GM18858 (cell line): ENCODE results near the gene DPP3.

ENCODE experiments used
- ATAC-seq: cut with Tn5 transposase; IDR thresholded peaks from one replicate; pipeline ENCODE4 v1.9.1; 2021; ENCODE audit not compliant: unreplicated experiment

Gene DPP3

DNA sequence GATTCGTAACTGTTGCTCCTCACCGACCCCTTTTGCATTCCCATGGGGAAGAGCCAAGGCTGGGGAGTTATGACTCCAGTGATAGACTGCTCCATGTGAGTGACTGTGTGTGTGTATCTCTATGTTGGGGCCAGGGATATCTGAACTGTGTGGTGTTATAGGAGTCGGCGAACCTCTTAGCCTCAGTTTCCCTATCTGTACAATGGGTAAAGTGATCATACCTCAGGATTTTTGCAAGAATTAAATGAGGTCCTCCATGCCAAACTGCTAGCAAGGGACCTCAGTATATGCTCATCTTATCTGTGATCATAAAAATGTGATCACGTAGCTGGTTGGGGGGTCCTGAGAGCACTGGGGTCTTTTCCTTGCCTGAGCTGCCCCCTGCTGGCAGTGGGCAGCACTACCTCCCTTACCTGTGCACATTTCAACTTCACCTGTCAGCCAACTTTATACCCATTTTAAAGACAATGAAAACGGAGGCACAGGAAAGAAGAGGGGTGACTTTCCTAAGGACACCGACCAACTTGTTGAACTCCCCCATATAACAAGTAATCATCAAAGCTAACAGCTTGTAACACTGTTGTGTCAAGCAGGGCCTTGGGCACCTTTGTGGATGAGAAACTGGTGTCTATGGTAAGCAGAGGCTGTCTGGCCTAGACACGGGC, 1.4 kb upstream of the DPP3 start:
- ATAC-seq = no peak

GRCh38 chr11:66479394-66480116, 679 bp upstream of the DPP3 start:
- ATAC-seq = no peak

GRCh38 chr11:66484806-66485380, 4.7 kb downstream of the DPP3 start:
- no peak for ATAC-seq

GRCh38 chr11:66488957-66489356, 8.7 kb downstream of the DPP3 start:
- ATAC-seq = no peak

GRCh38 chr11:66489636-66490035, 9.4 kb downstream of the DPP3 start:
- no peak for ATAC-seq

GRCh38 chr11:66491315-66491935, 11.2 kb downstream of the DPP3 start:
- no peak for ATAC-seq

GRCh38 chr11:66492161-66492865, 12.1 kb downstream of the DPP3 start:
- no peak for ATAC-seq

DNA sequence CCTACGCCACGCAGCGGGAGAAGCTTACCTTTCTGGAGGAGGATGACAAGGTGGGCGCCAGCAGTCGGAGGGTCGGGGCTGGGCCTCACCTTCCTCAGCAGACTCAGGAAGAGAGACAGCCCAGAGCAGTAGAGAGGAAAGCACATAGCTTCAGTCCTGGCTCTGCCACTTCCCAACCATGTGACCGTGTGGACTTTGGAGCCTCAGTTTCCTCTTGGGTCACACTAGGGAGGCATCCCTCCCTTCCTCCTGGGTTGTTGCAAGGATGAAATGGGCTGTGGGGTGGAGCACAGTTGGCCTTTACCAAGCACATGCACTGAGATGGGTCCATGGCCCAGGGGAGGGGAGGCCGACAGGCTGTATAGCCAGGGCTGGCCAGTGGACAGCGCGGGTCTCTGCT, 12.9 kb downstream of the DPP3 start:
- no peak for ATAC-seq

GRCh38 chr11:66494458-66494857, 14.2 kb downstream of the DPP3 start:
- ATAC-seq = no peak

- no peak for ATAC-seq
Observed at GRCh38 chr11:66494935-66495334, 14.7 kb downstream of the DPP3 start.

DNA sequence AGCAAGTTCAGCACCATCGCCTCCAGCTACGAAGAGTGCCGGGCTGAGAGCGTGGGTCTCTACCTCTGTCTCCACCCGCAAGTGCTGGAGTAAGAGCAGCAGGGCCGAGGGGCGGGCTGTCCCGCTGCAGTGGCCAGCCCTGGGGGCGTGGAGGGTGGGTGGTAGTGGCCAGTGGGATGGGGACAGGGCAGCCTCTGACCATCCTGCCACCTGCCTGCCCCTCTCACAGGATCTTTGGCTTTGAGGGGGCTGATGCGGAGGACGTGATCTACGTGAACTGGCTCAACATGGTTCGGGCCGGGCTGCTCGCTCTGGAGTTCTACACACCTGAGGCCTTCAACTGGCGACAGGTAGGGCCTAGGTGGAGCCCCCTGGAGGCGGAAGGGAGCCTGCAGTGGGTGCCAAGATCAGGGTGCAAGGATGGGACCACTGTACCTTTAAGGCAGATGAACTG, 15.2 kb downstream of the DPP3 start:
- ATAC-seq = no peak

DNA sequence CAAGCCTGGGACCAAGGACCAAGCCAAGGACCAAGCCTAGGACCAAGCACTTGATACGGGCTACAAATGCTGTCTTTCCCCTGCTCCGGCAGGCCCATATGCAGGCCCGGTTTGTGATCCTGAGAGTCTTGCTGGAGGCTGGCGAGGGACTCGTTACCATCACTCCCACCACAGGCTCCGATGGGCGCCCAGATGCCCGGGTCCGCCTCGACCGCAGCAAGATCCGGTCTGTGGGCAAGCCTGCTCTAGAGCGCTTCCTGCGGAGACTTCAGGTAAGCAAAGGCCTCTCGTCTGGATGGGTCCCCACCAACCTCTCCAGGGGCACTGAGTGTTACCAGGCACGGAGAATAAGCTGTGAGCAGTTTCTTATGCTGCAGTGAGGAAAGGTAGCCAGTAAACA, 17.0 kb downstream of the DPP3 start:
- ATAC-seq = no peak

DNA sequence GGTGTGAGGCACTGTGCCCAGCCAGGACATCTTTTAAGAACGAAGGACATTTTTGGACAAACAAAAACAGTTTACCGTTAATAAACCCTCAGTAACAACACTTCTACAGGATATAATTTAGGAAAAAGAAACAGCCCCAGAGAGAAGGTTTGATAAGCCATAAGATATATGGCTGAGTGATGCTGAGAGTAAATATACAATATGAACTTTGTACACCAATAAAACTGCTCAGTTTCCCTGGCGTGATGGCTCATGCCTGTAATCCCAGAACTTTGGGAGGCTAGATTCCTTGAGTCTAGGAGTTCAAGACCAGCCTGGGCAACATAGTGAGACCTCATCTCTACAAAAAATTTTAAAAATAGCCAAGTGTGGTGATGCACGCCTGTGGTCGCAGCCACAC, 18.3 kb downstream of the DPP3 start:
- no peak for ATAC-seq

DNA sequence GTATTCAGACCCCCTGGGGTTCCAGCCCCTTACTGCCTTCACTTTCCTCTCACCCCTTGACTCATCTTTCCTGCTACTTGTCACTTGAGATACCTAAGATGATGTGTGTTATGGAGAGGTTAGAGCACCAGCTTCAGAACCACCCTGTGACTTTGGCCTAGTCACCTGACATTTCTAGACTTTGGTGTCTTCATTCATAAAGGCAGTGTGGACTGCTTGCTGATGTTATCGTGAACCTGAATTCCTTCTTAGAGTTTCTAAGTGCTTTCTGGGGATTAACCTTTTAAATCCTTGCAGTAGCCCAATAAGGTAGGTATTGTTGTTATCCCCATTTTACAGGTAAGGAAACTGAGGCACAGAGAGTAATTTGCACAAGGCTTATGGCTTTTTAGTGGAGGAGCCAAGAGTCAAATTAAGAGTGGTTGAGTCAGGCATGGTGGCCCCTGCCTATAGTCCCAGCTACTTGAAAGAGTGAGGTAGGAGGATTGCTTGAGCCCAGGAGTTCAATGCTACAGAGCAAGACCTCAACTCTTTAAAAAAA, 25.1 kb downstream of the DPP3 start:
- ATAC-seq = no peak

- no peak for ATAC-seq
Observed at GRCh38 chr11:66509131-66509561, 28.9 kb downstream of the DPP3 start.

DNA sequence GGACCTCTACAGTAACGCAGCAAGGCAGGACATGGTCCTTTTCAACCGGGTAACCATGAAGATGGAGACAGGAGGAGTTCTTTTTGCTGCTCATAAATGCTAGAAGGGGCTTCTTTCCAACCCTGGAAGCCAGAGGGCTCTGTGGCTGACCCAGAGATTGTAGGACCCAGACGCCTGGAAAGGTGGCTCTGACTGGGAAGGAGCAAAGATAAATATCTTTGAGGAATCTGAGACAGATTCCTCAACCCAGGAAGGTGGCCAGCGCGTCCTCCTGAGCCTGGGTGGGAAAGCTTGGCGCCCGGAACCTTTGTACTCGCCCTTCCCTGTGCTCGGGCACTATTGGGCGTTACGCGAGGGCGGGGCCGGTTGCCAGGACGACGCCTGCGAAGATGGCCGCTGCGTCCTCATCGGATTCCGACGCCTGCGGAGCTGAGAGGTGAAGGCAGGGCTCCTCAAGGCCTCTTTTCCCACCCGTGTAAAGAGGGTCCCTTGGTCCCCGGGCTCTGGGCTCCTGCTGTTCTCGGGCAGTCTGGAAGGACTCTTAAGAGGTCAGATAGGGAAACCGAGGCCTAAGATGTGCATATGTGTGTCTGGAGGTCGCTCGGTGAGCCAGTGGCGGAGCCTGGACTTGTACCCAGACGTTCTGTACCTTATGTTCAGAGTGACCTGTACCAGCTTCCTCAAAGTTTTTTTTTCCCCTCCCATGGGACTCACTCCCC, 30.2 kb downstream of the DPP3 start, which contains the start of gene BBS1:
BBS1 (plus strand) TSS at position 365 of the 719 bp plus-strand sequence; CDS start at position 390, 25 bp downstream.
- ATAC-seq = no peak

DNA sequence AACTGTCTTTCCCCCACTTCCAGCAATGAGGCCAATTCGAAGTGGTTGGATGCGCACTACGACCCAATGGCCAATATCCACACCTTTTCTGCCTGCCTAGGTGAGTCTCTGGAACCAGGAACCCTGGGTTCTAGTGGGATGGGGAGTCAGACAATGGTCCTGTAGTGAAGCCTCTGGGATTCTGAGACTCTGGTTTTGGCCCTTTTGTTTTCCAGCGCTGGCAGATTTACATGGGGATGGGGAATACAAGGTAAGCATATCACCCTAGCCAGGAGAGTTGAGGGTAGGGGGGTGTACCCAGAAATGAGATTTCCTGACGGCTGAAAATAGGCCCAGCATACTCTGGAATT, 30.7 kb downstream of the DPP3 start:
- no peak for ATAC-seq

GRCh38 chr11:66523611-66524010, 43.4 kb downstream of the DPP3 start:
- ATAC-seq = no peak

GRCh38 chr11:66524304-66525040, 44.2 kb downstream of the DPP3 start:
- ATAC-seq = no peak

DNA sequence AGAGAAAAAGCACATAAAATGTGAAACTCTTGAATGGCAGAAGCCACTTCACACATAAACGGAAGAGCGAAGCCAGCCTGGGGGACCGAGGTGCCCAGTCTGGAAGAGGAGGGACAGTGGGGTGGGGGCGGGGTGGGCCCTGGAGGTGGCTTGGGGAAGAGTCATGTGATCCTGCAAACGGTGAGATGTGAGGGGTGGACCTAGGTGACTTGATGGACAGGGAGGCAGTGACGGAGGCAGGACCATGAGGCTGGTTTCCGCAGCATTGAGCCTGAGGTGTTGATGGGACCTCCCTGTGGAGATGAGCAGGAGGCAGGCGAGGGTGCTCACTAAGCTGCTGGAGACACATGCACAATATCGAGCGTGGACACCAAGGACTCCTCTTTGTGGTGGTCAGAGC, 48.8 kb downstream of the DPP3 start:
- ATAC-seq = no peak
